Neural cell (in vitro differentiated cells): Measurements from ENCODE around the gene TSFM. TPM values are rescaled to one million over a fixed set of nuclear protein-coding genes. Genes with fewer than 3 reads are reported as not detected.

Experiments used
- H2AFZ ChIP-seq: fragments of 200-600, 300-800 bp; sonication (generic), shearing (Covaris generic); 2 replicates; pipeline ENCODE4 v1.6.0; 2014; ENCODE audit warnings: low read depth, mild to moderate bottlenecking, antibody characterized with exemption, low read length, moderate library complexity
- H3F3A ChIP-seq: fragments of 200-600 bp; shearing (Covaris generic); 2 replicates; pipeline ENCODE4 v1.6.1; 2016; ENCODE audit warnings: mild to moderate bottlenecking, moderate library complexity, mixed read lengths, antibody characterized with exemption, low read length; ENCODE audit not compliant: insufficient read depth, poor library complexity, severe bottlenecking
- H3K27ac ChIP-seq: fragments of 200-600, 300-800 bp; sonication (generic), shearing (Covaris generic); 2 replicates; pipeline ENCODE4 v1.5.1; 2014; ENCODE audit warnings: mild to moderate bottlenecking, low read length, moderate library complexity
- H3K27me3 ChIP-seq: fragments of 300-800, 200-600 bp; sonication (generic), shearing (Covaris generic); 2 replicates; pipeline ENCODE4 v1.6.0; 2014; ENCODE audit warnings: mild to moderate bottlenecking, low read depth, low read length, moderate library complexity; ENCODE audit not compliant: insufficient read depth
- H3K36me3 ChIP-seq: fragments of 300-800, 200-600 bp; sonication (generic), shearing (Covaris generic); 2 replicates; pipeline ENCODE4 v1.5.1; 2014; ENCODE audit warnings: mild to moderate bottlenecking, antibody characterized with exemption, low read length, moderate library complexity; ENCODE audit not compliant: insufficient read depth
- H3K4me2 ChIP-seq: fragments of 300-800, 200-600 bp; sonication (generic), shearing (Covaris generic); 2 replicates; pipeline ENCODE4 v1.6.0; 2014; ENCODE audit warnings: mild to moderate bottlenecking, low read length
- H3K4me3 ChIP-seq: fragments of 300-800, 200-600 bp; sonication (generic), shearing (Covaris generic); 2 replicates; pipeline ENCODE4 v1.5.1; 2014; ENCODE audit warnings: mild to moderate bottlenecking, low read length, moderate library complexity
- H3K79me2 ChIP-seq: fragments of 200-600 bp; shearing (Covaris generic); replicated peaks from 2 replicates; pipeline ENCODE4 v1.6.0; 2014; ENCODE audit warnings: mild to moderate bottlenecking, low read length, moderate library complexity; ENCODE audit not compliant: insufficient read depth
- H3K9ac ChIP-seq: fragments of 300-800, 200-600 bp; sonication (generic), shearing (Covaris generic); 2 replicates; pipeline ENCODE4 v1.6.1; 2016; ENCODE audit warnings: mild to moderate bottlenecking, low read length, mixed read lengths
- H3K9me2 ChIP-seq: fragments of 200-600 bp; shearing (Covaris generic); 2 replicates; pipeline ENCODE4 v1.6.1; 2016; ENCODE audit warnings: mild to moderate bottlenecking, low read length, mixed read lengths; ENCODE audit not compliant: insufficient read depth
- H3K9me3 ChIP-seq: fragments of 200-600, 300-800 bp; sonication (generic), shearing (Covaris generic); 2 replicates; pipeline ENCODE4 v1.6.1; 2016; ENCODE audit warnings: mild to moderate bottlenecking, mixed run types, low read length, moderate library complexity, mixed read lengths
- H4K20me1 ChIP-seq: fragments of 200-600 bp; shearing (Covaris generic); 2 replicates; pipeline ENCODE4 v1.6.1; 2016; ENCODE audit warnings: mild to moderate bottlenecking, mixed run types; ENCODE audit not compliant: insufficient read depth
- CTCF ChIP-seq: fragments of 450-650 bp; IDR thresholded peaks from 2 replicates; pipeline ENCODE4 v1.5.1; 2014; ENCODE audit warnings: antibody characterized with exemption, mild to moderate bottlenecking, moderate library complexity; ENCODE audit not compliant: poor library complexity, severe bottlenecking
- EP300 ChIP-seq: fragments of 450-650 bp; conservative IDR thresholded peaks from 2 replicates; pipeline ENCODE4 v1.6.1; 2014; ENCODE audit warnings: antibody characterized with exemption, mild to moderate bottlenecking, moderate library complexity; ENCODE audit not compliant: poor library complexity, severe bottlenecking
- EZH2 ChIP-seq: fragments of 200-600, 300-800 bp; shearing (Covaris generic), sonication (generic); IDR thresholded peaks from 2 replicates; pipeline ENCODE4 v1.6.1; 2014; ENCODE audit warnings: antibody characterized with exemption, low read length, borderline replicate concordance, mild to moderate bottlenecking; ENCODE audit not compliant: insufficient read depth, poor library complexity, severe bottlenecking
- MXI1 ChIP-seq: fragments of 450-650 bp; conservative IDR thresholded peaks from 2 replicates; pipeline ENCODE4 v1.6.1; 2014; ENCODE audit warnings: antibody characterized with exemption, mild to moderate bottlenecking; ENCODE audit not compliant: poor library complexity, severe bottlenecking
- POLR2AphosphoS5 ChIP-seq: IDR thresholded peaks from 2 replicates; pipeline ENCODE4 v1.6.1; 2012
- RAD21 ChIP-seq: fragments of 450-650 bp; conservative IDR thresholded peaks from 2 replicates; pipeline ENCODE4 v1.6.1; 2014; ENCODE audit warnings: antibody characterized with exemption, mild to moderate bottlenecking, moderate library complexity
- REST ChIP-seq: IDR thresholded peaks from 2 replicates; pipeline ENCODE4 v1.6.1; 2012; ENCODE audit warnings: borderline replicate concordance
- SMC3 ChIP-seq: fragments of 450-650 bp; conservative IDR thresholded peaks from 2 replicates; pipeline ENCODE4 v1.6.1; 2014; ENCODE audit warnings: antibody characterized with exemption, mild to moderate bottlenecking, moderate library complexity; ENCODE audit not compliant: poor library complexity
- TAF1 ChIP-seq: IDR thresholded peaks from 2 replicates; pipeline ENCODE4 v1.6.1; 2012; ENCODE audit warnings: low read depth
- polyA plus RNA-seq: library from polyadenylated mRNA; depleted of rRNA; stranded (reverse); fragments of >200 nt; gene quantifications from 2 replicates; pipeline ENCODE4 v1.2.3, GENCODE V29; 2014

TSFM gene
- polyA plus RNA-seq, 1 donor from 2014 or later, result 37.8 TPM

DNA sequence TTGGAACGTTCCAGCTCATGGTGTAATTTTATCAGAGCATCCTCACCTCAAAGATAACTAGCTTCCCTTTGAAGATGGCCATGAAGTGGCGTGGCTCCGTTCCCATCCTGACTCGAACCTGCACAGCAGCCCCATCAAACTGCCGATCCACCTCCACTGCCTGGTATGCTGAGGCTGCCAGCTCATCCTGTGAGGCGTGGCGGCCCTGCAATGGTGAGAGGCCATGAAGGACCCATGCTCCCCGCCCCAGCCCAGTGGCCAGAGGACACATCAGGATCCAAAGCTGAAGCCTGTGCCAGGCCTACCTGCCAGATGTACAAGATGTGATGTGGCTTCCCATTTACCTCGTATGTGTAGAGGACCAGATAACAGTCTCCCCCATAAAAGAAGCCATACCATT lies 24.7 kb downstream of the TSFM start:
- Histone ChIP-seq H2AFZ (no peak overlapping the region), H3K4me2 (no peak overlapping the region), H3K9ac (no peak overlapping the region), H4K20me1 (no peaks in the 10 kb centered on the region), H3K9me3 (no peaks in the 10 kb centered on the region), H3F3A (no peaks in the 10 kb centered on the region), H3K27ac (no peak overlapping the region), H3K36me3 (no peaks in the 10 kb centered on the region), H3K79me2 (no peaks in the 10 kb centered on the region), H3K27me3 (no peaks in the 10 kb centered on the region), H3K4me3 (no peak overlapping the region), H3K9me2 (no peaks in the 10 kb centered on the region)
- TF ChIP-seq EZH2 (no peak), POLR2AphosphoS5 (no peak), MXI1 (no peak), EP300 (no peak), CTCF (no peak), RAD21 (no peak), TAF1 (no peak), REST (no peak), SMC3 (no peak)

- Histone ChIP-seq H3K27me3 (no peaks in the 10 kb centered on the region), H3K9ac (no peak overlapping the region), H3K36me3 (no peaks in the 10 kb centered on the region), H3K9me2 (no peaks in the 10 kb centered on the region), H3K27ac (no peak overlapping the region), H3K79me2 (no peaks in the 10 kb centered on the region), H3F3A (no peaks in the 10 kb centered on the region), H4K20me1 (no peaks in the 10 kb centered on the region), H3K4me3 (no peak overlapping the region), H2AFZ (no peak overlapping the region), H3K9me3 (no peaks in the 10 kb centered on the region), H3K4me2 (no peak overlapping the region)
- TF ChIP-seq MXI1, result no peak
These were observed 25.8 kb downstream of the TSFM start for GRCh38 chr12:57808351-57808750.

GRCh38 chr12:57809425-57809824 lies 26.8 kb downstream of the TSFM start:
- H3K79me2 ChIP-seq, result no peaks in the 10 kb centered on the region
- H2AFZ ChIP-seq, result no peak overlapping the region
- no peaks in the 10 kb centered on the region for H3F3A ChIP-seq
- H3K9me2 ChIP-seq, result no peaks in the 10 kb centered on the region
- H3K9ac ChIP-seq, result no peak overlapping the region
- H3K9me3 ChIP-seq, result no peaks in the 10 kb centered on the region
- H4K20me1 ChIP-seq, result no peaks in the 10 kb centered on the region
- H3K27ac ChIP-seq, result no peak overlapping the region
- H3K27me3 ChIP-seq, result no peaks in the 10 kb centered on the region
- H3K4me3 ChIP-seq, result no peak overlapping the region
- no peak for TF ChIP-seq TAF1
- TF ChIP-seq RAD21, result no peak
- no peak overlapping the region for H3K4me2 ChIP-seq
- H3K36me3 ChIP-seq, result no peaks in the 10 kb centered on the region
